Osteocyte (in vitro differentiated cells): ENCODE data around the gene MYL5. TPM values are rescaled to one million over a fixed set of nuclear protein-coding genes. Genes with fewer than 3 reads are reported as not detected.
A peak's percentile ranks its signal among the peaks of the same experiment; 100 is the strongest.

Source experiments
- DNase-seq: peaks from one replicate; pipeline ENCODE4 v3.0.0; 2021; ENCODE audit warnings: mixed read lengths; ENCODE audit not compliant: unreplicated experiment; ENCODE audit errors: extremely low spot score
- H3K27ac Mint-ChIP-seq: one replicate; pipeline ENCODE4 v1.8.0; 2021; ENCODE audit warnings: mild to moderate bottlenecking, mixed read lengths; ENCODE audit not compliant: unreplicated experiment
- H3K27me3 Mint-ChIP-seq: one replicate; pipeline ENCODE4 v1.8.0; 2021; ENCODE audit warnings: mixed read lengths; ENCODE audit not compliant: unreplicated experiment
- H3K36me3 Mint-ChIP-seq: one replicate; pipeline ENCODE4 v1.8.0; 2021; ENCODE audit warnings: mixed read lengths; ENCODE audit not compliant: unreplicated experiment
- H3K4me1 Mint-ChIP-seq: one replicate; pipeline ENCODE4 v1.8.0; 2021; ENCODE audit warnings: mixed read lengths; ENCODE audit not compliant: unreplicated experiment
- H3K4me3 Mint-ChIP-seq: one replicate; pipeline ENCODE4 v1.8.0; 2021; ENCODE audit warnings: mild to moderate bottlenecking, moderate library complexity, mixed read lengths; ENCODE audit not compliant: unreplicated experiment
- H3K9me3 Mint-ChIP-seq: one replicate; pipeline ENCODE4 v1.8.0; 2021; ENCODE audit warnings: mixed read lengths; ENCODE audit not compliant: unreplicated experiment
- total RNA-seq: library from RNA; stranded (reverse); gene quantifications from 2 replicates; pipeline ENCODE4 v1.2.1, GENCODE V29; 2021
- TF ChIP-seq, protein P1 (sequence below): fragments of 200-600 bp; sonication (generic); IDR thresholded peaks from 2 replicates; pipeline ENCODE4 v1.5.0; 2021; ENCODE audit warnings: antibody characterized with exemption, mild to moderate bottlenecking, moderate library complexity

The MYL5 gene
- total RNA-seq, 1 donor from 2014 or later, result 32.2 TPM

DNA sequence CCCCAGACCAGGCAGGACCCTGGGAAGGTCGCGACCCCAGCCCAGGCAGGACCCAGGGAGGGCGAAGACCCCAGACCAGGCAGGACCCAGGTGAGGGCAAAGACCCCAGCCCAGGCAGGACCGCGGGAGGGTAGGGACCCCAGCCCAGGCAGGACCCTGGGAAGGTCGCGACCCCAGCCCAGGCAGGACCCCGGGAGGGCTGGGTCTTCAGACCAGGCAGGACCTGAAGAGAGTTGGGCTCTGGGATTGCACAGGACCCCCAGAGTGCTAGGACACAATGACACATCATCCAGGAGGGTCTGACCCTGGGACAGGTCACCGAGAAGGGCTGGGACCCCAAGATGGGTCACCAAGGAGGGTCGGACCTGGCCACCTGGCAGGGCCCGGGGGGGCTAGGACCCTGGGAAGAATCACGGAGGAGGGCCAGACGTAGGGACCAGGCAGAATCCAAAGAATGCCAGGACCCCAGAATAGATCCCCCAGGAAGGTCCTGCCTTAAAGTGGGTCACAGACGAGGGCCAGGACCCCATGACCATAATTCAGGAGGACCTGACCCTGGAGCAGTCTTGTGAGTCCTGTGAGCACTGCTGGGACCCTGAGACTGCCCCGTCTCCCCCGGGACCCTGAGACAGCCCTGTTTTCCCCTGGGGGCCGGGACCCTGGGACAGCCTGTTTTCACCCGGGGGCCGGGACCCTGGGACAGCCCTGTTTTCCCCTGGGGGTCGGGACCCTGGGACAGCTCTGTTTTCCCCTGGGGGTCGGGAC lies 32.7 kb downstream of the MYL5 start:
- DNase-seq, result no peak
- TF ChIP-seq, protein P1, sequence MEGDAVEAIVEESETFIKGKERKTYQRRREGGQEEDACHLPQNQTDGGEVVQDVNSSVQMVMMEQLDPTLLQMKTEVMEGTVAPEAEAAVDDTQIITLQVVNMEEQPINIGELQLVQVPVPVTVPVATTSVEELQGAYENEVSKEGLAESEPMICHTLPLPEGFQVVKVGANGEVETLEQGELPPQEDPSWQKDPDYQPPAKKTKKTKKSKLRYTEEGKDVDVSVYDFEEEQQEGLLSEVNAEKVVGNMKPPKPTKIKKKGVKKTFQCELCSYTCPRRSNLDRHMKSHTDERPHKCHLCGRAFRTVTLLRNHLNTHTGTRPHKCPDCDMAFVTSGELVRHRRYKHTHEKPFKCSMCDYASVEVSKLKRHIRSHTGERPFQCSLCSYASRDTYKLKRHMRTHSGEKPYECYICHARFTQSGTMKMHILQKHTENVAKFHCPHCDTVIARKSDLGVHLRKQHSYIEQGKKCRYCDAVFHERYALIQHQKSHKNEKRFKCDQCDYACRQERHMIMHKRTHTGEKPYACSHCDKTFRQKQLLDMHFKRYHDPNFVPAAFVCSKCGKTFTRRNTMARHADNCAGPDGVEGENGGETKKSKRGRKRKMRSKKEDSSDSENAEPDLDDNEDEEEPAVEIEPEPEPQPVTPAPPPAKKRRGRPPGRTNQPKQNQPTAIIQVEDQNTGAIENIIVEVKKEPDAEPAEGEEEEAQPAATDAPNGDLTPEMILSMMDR, result no peak
- peaks cover 17% of the 10 kb centered on the region for H3K36me3 Mint-ChIP-seq
- peak overlapping the region; percentile 55 for H3K4me3 Mint-ChIP-seq
- peaks cover 2% of the 10 kb centered on the region for H3K27me3 Mint-ChIP-seq
- no peaks in the 10 kb centered on the region for H3K9me3 Mint-ChIP-seq
- H3K27ac Mint-ChIP-seq, result no peak overlapping the region
- peaks cover 25% of the 10 kb centered on the region for H3K4me1 Mint-ChIP-seq

- Mint-ChIP-seq H3K27me3 (no peaks in the 10 kb centered on the region), H3K9me3 (no peaks in the 10 kb centered on the region), H3K27ac (no peak overlapping the region), H3K36me3 (peaks cover 17% of the 10 kb centered on the region), H3K4me3 (peak overlapping the region; percentile 18), H3K4me1 (peaks cover 25% of the 10 kb centered on the region)
- TF ChIP-seq, protein P1, result no peak
- no peak for DNase-seq
These were observed 33.7 kb downstream of the MYL5 start for GRCh38 chr4:707929-708630.

- peaks cover 25% of the 10 kb centered on the region for H3K4me1 Mint-ChIP-seq
These were observed 34.2 kb downstream of the MYL5 start for GRCh38 chr4:708631-708933.

DNA sequence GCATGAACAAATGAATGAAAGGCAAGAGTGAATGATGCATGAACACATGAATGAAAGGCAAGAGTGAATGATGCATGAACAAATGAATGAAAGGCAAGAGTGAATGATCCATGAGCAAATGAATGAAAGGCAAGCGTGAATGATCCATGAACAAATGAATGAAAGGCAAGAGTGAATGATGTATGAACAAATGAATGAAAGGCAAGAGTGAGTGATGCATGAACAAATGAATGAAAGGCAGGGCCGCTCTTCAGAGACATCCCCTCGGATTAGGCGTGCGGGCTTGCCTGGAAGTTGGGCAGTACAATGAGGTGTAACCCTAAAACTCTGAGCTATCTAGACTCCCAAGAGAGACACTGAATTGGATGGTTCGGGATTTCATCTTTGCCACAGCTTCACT lies 35.0 kb downstream of the MYL5 start:
- Mint-ChIP-seq H3K4me3 (no peak overlapping the region), H3K36me3 (peaks cover 17% of the 10 kb centered on the region), H3K27me3 (no peaks in the 10 kb centered on the region), H3K27ac (no peak overlapping the region), H3K4me1 (peaks cover 25% of the 10 kb centered on the region), H3K9me3 (no peaks in the 10 kb centered on the region)
- TF ChIP-seq, protein P1, result no peak
- no peak for DNase-seq

More at GRCh38 chr4:708631-708933, 34.2 kb downstream of the MYL5 start:
- no peak for DNase-seq
- Mint-ChIP-seq H3K36me3 (peaks cover 17% of the 10 kb centered on the region), H3K27me3 (no peaks in the 10 kb centered on the region), H3K27ac (no peak overlapping the region), H3K4me3 (peak overlapping the region; percentile 38), H3K9me3 (no peaks in the 10 kb centered on the region)
- TF ChIP-seq, protein P1, result no peak

GRCh38 chr4:710116-710515 lies 35.8 kb downstream of the MYL5 start:
- Mint-ChIP-seq H3K9me3 (no peaks in the 10 kb centered on the region), H3K4me3 (no peak overlapping the region), H3K4me1 (peaks cover 25% of the 10 kb centered on the region), H3K27ac (peak overlapping the region; percentile 50), H3K36me3 (peaks cover 17% of the 10 kb centered on the region), H3K27me3 (no peaks in the 10 kb centered on the region)
- TF ChIP-seq, protein P1, result no peak
- DNase-seq, result no peak
